Liver (tissue), 9 donors: ENCODE results near the gene NAXD. TPM values are rescaled to one million over a fixed set of nuclear protein-coding genes. Genes with fewer than 3 reads are reported as not detected.

Source experiments
- DNase-seq: peaks from one replicate; pipeline ENCODE4 v3.0.0-alpha.2; 2017; ENCODE audit warnings: low spot score
- H3K27ac ChIP-seq, 2 donors: one replicate each; pipeline ENCODE4 v1.7.0; 2013; ENCODE audit warnings: inconsistent platforms in 2 of 2, low read length in 2 of 2, control low read depth in 1 of 2, low read depth in 1 of 2, mild to moderate bottlenecking in 1 of 2
- H3K27me3 ChIP-seq, 4 donors: one replicate each; pipeline versions ENCODE4 v1.6.1 to v1.7.0; 2013; ENCODE audit warnings: low read length in 3 of 4, inconsistent platforms in 1 of 4, mild to moderate bottlenecking in 1 of 4, moderate library complexity in 1 of 4; ENCODE audit not compliant: control insufficient read depth in 4 of 4, insufficient read depth in 4 of 4
- H3K36me3 ChIP-seq, 4 donors: one replicate each; pipeline versions ENCODE4 v1.6.1 to v1.7.0; 2013; ENCODE audit warnings: low read length in 3 of 4, mild to moderate bottlenecking in 3 of 4, low read depth in 1 of 4, moderate library complexity in 1 of 4; ENCODE audit not compliant: control insufficient read depth in 4 of 4, insufficient read depth in 3 of 4
- H3K4me1 ChIP-seq, 4 donors: one replicate each; pipeline versions ENCODE4 v1.6.1 to v1.7.0; 2013; ENCODE audit warnings: low read length in 3 of 4, mild to moderate bottlenecking in 3 of 4, moderate library complexity in 1 of 4; ENCODE audit not compliant: control insufficient read depth in 4 of 4, insufficient read depth in 4 of 4
- H3K4me3 ChIP-seq, 3 donors: one replicate each; pipeline versions ENCODE4 v1.6.1 to v1.7.0; 2013; ENCODE audit warnings: low read length in 3 of 3, control low read depth in 1 of 3, low read depth in 1 of 3, mild to moderate bottlenecking in 1 of 3
- H3K9ac ChIP-seq, 2 donors: one replicate each; pipeline ENCODE4 v1.7.0; 2013; ENCODE audit warnings: low read length in 2 of 2, mild to moderate bottlenecking in 2 of 2, moderate library complexity in 2 of 2, control low read depth in 1 of 2, low read depth in 1 of 2
- H3K9me3 ChIP-seq, 4 donors: one replicate each; pipeline versions ENCODE4 v1.6.1 to v1.7.0; 2013; ENCODE audit warnings: low read length in 3 of 4; ENCODE audit not compliant: control insufficient read depth in 4 of 4
- EGR1 ChIP-seq, 2 donors: IDR thresholded peaks; 2 replicates each; pipeline ENCODE4 v1.6.1; 2016 to 2018; ENCODE audit warnings: antibody characterized with exemption in 2 of 2, low read depth in 2 of 2
- FOXA1 ChIP-seq: IDR thresholded peaks from 2 replicates; pipeline ENCODE4 v1.6.1; 2016; ENCODE audit warnings: antibody characterized with exemption
- FOXA2 ChIP-seq: IDR thresholded peaks from 2 replicates; pipeline ENCODE4 v1.6.1; 2016; ENCODE audit warnings: antibody characterized with exemption
- GABPA ChIP-seq, 2 donors: IDR thresholded peaks in 1 of 2; conservative IDR thresholded peaks in 1 of 2; 2 replicates each; pipeline ENCODE4 v1.6.1; 2016; ENCODE audit warnings: antibody characterized with exemption in 2 of 2, mild to moderate bottlenecking in 1 of 2, moderate library complexity in 1 of 2
- HNF4A ChIP-seq, 2 donors: conservative IDR thresholded peaks; 2 replicates each; pipeline ENCODE4 v1.6.1; 2016; ENCODE audit warnings: antibody characterized with exemption in 2 of 2, mild to moderate bottlenecking in 2 of 2
- HNF4G ChIP-seq: IDR thresholded peaks from 2 replicates; pipeline ENCODE4 v1.6.1; 2016; ENCODE audit warnings: antibody characterized with exemption
- MAX ChIP-seq: IDR thresholded peaks from 2 replicates; pipeline ENCODE4 v1.6.1; 2016; ENCODE audit warnings: antibody characterized with exemption
- NR2F2 ChIP-seq: IDR thresholded peaks from 2 replicates; pipeline ENCODE4 v1.6.1; 2016; ENCODE audit warnings: antibody characterized with exemption
- RAD21 ChIP-seq, 2 donors: IDR thresholded peaks; 2 replicates each; pipeline ENCODE4 v1.6.1; 2016; ENCODE audit warnings: antibody characterized with exemption in 2 of 2, mild to moderate bottlenecking in 2 of 2
- RXRA ChIP-seq, 2 donors: IDR thresholded peaks; 2 replicates each; pipeline ENCODE4 v1.6.1; 2017 to 2018; ENCODE audit warnings: antibody characterized with exemption in 2 of 2, mild to moderate bottlenecking in 1 of 2
- SP1 ChIP-seq: IDR thresholded peaks from 2 replicates; pipeline ENCODE4 v1.6.1; 2018; ENCODE audit warnings: antibody characterized with exemption, mild to moderate bottlenecking
- YY1 ChIP-seq: IDR thresholded peaks from 2 replicates; pipeline ENCODE4 v1.6.1; 2016; ENCODE audit warnings: antibody characterized with exemption, mild to moderate bottlenecking
- ZBTB33 ChIP-seq: IDR thresholded peaks from 2 replicates; pipeline ENCODE4 v1.6.1; 2016; ENCODE audit warnings: antibody characterized with exemption
- WGBS: extraction: QIAGEN DNeasy Blood & Tissue Kit; methylation state at CpG from one replicate; pipeline ENCODE4 v1.1.7; 2013; 5-methylcytosine and 5-hydroxymethylcytosine counted together
- polyA plus RNA-seq, 2 donors: library from polyadenylated mRNA; stranded (reverse) in 1 of 2; unstranded in 1 of 2; fragments of 200-250 nt in 1 of 2; fragments of >200 nt in 1 of 2; fragmentation: Nextera tagmentation in 1 of 2; extraction: Ambion mirVana in 1 of 2; gene quantifications; one replicate each; pipeline versions ENCODE4 v1.2.1 to v1.2.3, GENCODE V29; 2013 to 2015
- total RNA-seq, 2 donors: library from RNA; depleted of rRNA; stranded (reverse); fragments of >200 nt; gene quantifications; one replicate each; pipeline ENCODE4 v1.2.3, GENCODE V29; 2014
- donor health status: healthy.
- donor health status: healthy.
- donor health status: healthy.
- donor health status: healthy.
- donor health status: healthy.

Gene NAXD
- total and polyA plus RNA-seq, 4 donors = 19.0 to 40.5 (median 27.6) TPM

- Histone ChIP-seq H3K9me3 (no peaks in the 10 kb centered on the region), H3K4me3 (no peak overlapping the region), H3K27me3 (no peaks in the 10 kb centered on the region), H3K4me1 (no peaks in the 10 kb centered on the region), H3K27ac (no peak overlapping the region), H3K36me3 (no peaks in the 10 kb centered on the region), H3K9ac (no peak overlapping the region)
- DNase-seq = no peak
- WGBS = 77% methylated on average over 3 of the region's 3 CpGs
- no peak for TF ChIP-seq ZBTB33
- TF ChIP-seq HNF4A (conservative IDR thresholded peaks at IDR 0.05) = no peak
- TF ChIP-seq FOXA2 = no peak
- TF ChIP-seq HNF4G = no peak
- TF ChIP-seq NR2F2 = peak; percentile 71
- no peak for TF ChIP-seq RXRA (IDR thresholded peaks at IDR 0.05)
Measured at GRCh38 chr13:110607675-110608224, 7.6 kb upstream of the NAXD start.

GRCh38 chr13:110610955-110611595 is 4.3 kb upstream of the NAXD start:
- DNase-seq = no peak
- no peak overlapping the region for H3K9ac ChIP-seq
- no peak overlapping the region for H3K4me3 ChIP-seq

GRCh38 chr13:110615005-110615321 is 382 bp upstream of the NAXD start:
- Histone ChIP-seq H3K4me1 (peaks cover 10 to 38% (median 24%) of the 10 kb centered on the region in 4 donors), H3K27me3 (no peaks in the 10 kb centered on the region), H3K36me3 (no peaks in the 10 kb centered on the region), H3K4me3 (peak overlapping the region in 2 of 3 donors; percentile 51 to 89), H3K27ac (peak overlapping the region; percentile 98 to 99), H3K9ac (no peak overlapping the region), H3K9me3 (no peaks in the 10 kb centered on the region)
- WGBS = 86% methylated on average over 11 of the region's 11 CpGs
- DNase-seq = no peak
- TF ChIP-seq SP1 (no peak), YY1 (no peak), MAX (no peak), EGR1 (IDR thresholded peaks at IDR 0.05; ENCODE audit: low read depth in 2 of 2) (no peak), HNF4G (no peak), FOXA1 (no peak), GABPA (IDR thresholded peaks at IDR 0.05 in 1 of 2, conservative IDR thresholded peaks at IDR 0.05 in 1 of 2) (no peak), FOXA2 (no peak)

More at GRCh38 chr13:110610955-110611595, 4.3 kb upstream of the NAXD start:
- Histone ChIP-seq H3K27ac (no peak overlapping the region), H3K36me3 (no peaks in the 10 kb centered on the region), H3K4me1 (peaks cover 0 to 8% (median 5%) of the 10 kb centered on the region in 4 donors), H3K27me3 (no peaks in the 10 kb centered on the region), H3K9me3 (no peaks in the 10 kb centered on the region)
- WGBS = 85% methylated on average over 12 of the region's 12 CpGs
- no peak for TF ChIP-seq ZBTB33
- no peak for TF ChIP-seq MAX
- no peak for TF ChIP-seq RAD21 (IDR thresholded peaks at IDR 0.05)
